Thyroid gland (tissue), 4 donors: ENCODE results near the gene SLC35B2.

ENCODE experiments used
- CTCF ChIP-seq, 6 experiments: fragments of 200-600 bp in 3 of 6; fragments of 450-650 bp in 3 of 6; sonication (generic) in 3 of 6; IDR thresholded peaks; one replicate each; pipeline ENCODE4 v1.5.1; 2016 to 2019; ENCODE audit warnings: antibody characterized with exemption in 6 of 6, mild to moderate bottlenecking in 2 of 6, inconsistent platforms in 1 of 6, moderate library complexity in 1 of 6
- POLR2A ChIP-seq, 2 donors: fragments of 450-650 bp; IDR thresholded peaks; one replicate each; pipeline ENCODE4 v1.6.1; 2017; ENCODE audit warnings: antibody characterized with exemption in 2 of 2, mild to moderate bottlenecking in 2 of 2, moderate library complexity in 1 of 2

- TF ChIP-seq CTCF (IDR thresholded peaks at IDR 0.05) (no peak), POLR2A (IDR thresholded peaks at IDR 0.05) (no peak)
Measured at GRCh38 chr6:44260011-44260410, 2.7 kb upstream of the SLC35B2 start.
